HG02884 (cell line): ENCODE results near the gene ANKS1B.
A peak's percentile ranks its signal among the peaks of the same experiment; 100 is the strongest.
"Not testable (repeated sequence)": the region's sequence is repeated elsewhere in the genome, so short reads cannot be mapped to it uniquely, and the experiment has no call there.

Experiments
- ATAC-seq: cut with Tn5 transposase; IDR thresholded peaks from one replicate; pipeline ENCODE4 v1.9.1; 2021; ENCODE audit warnings: mild to moderate bottlenecking, moderate library complexity; ENCODE audit not compliant: unreplicated experiment

The ANKS1B gene

GRCh38 chr12:99389751-99390150 is 595.0 kb downstream of the ANKS1B start:
- ATAC-seq = no peak

- ATAC-seq = no peak
Observed at GRCh38 chr12:99388671-99389195, 596.0 kb downstream of the ANKS1B start.

DNA sequence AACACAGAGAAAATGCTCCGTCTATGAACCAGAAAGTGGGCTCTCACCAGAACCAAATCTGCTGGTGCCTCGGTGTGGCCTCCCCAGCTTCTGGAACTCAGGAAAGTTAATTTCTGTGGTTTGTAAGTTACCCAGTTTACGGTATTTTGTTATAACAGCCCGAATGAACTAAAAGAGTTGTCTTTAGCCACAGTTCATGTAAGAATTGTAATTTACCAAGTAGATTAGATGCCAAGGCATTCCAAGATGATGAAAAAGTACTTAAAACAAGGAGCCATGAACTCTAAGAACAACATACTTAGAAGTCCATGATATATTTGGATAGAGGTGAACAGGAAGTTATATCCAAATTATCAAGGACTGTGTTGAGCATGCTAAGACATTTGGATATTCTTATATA is 597.1 kb downstream of the ANKS1B start:
- ATAC-seq = no peak

GRCh38 chr12:99386907-99387306 is 597.8 kb downstream of the ANKS1B start:
- no peak for ATAC-seq

- ATAC-seq = no peak
Observed at GRCh38 chr12:99383258-99383657, 601.5 kb downstream of the ANKS1B start.

DNA sequence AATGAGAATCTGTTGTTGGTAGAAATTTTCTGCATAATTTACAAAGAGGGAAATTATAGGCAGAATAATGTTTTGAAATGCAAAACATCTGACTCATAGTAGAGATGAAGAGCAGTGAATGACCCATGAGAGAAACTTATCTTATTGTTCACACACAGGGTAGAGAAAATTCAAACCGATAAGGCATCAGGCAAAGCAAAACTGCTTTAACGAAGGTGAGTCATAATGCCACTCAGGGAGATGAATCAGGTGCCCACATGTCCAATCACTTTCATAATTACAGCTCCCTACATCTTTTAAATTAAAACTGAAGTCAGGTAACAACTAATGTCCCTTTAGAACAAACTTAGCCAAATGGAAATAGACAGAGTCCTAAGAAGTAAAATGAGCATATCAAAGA is 602.7 kb downstream of the ANKS1B start:
- peak; percentile 89 for ATAC-seq

DNA sequence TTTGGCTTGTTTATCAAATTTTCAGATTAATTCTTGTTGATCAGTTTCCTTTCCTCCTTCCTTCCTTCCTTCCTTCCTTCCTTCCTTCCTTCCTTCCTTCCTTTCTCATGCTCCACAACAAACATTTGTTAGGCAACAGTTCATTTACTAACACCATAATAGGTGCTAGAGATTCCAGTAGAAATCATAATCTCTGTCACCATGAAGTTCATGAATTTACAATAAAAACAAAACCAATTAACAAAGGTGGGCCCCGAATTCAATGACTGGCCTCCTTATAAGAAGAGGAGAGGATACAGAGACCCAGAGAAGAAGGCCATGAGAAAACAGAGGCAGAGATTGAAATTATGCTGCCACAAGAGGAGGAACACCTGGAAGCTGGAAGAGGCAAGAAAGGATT is 604.0 kb downstream of the ANKS1B start:
- no peak for ATAC-seq

DNA sequence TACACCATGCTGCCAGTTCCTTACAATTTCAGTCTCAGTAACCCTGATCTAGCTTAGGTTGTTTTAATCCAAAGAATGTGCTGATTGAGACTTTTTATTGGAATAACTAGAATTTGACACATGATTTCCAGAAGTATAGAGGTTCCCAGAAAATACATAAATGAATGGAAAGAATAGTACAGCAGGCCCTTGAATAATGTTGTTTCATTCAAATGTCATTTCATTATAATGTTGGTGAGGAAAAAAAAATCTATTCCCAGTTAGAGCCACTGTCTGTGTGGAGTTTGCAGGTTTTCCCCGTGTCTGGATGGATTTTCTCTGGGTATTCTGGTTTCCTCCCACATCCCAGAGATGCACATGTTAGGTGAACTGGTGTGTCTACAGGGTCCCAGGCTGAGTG is 610.7 kb downstream of the ANKS1B start:
- no peak for ATAC-seq

DNA sequence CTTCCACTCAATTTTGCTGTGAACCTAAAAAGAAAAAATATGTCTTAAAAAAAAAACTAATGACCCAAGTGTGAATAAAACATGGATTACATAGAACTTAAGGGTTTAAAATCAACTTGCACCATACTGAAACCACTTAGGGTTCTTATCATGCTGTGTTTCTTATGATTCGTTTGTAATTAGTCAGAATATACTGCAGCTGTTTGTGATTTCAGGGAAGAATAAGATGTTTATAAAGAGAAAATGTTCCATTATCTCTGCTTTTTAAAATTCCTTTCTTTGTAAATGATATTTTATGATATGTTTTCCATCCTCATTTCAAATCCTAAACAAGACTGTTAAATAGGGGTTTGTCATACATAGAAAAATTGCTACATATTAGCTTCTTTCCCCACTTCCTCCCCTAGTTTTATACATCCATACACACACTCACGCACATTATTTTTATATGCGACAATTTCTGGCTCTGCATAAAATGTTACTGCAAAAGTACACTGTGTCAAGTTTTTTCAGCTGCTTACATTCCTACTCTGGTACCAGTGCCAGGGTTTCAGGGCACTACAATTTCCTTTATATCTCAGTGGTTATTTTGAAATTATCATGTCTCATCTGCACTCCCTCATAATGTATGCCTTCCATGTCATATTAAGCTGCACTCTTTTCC is 612.3 kb downstream of the ANKS1B start:
- no peak for ATAC-seq

GRCh38 chr12:99370421-99371138 is 614.2 kb downstream of the ANKS1B start:
- ATAC-seq = no peak

DNA sequence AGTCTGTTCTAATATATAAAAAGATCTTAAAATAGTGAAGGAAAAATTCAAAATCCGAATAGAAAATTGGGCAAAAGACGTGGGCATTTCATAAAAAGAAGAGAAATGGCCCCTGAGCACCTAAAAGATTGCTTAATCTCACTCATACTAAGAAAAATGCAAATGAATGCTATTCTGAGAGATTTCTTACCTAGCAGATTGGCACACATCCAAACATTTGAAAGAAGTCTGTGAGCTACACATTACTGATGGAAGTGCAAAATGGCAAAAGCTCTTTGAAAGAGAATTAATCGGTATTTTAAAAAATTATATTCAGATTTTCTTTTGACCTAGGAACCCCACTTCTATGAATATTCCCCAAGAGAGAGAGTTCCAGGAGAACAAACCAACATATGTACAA is 617.6 kb downstream of the ANKS1B start:
- no peak for ATAC-seq

DNA sequence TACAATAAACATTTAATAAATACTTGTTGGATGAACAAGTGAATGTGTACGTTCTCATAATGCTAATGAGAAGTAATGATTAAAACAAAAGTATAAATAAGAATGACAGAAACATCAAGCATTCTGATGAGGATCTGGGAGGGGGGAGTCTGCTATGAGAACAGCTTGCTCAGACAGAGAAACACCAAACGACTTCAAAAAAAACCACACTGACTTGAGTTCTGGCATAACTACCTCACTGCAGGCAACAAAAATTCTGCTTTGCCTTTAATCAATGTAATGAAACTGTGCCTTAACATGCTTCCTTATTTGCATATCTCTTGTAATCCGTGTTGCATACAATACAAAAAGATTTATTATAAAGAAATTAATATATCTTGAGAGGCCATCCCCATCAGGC is 632.5 kb downstream of the ANKS1B start:
- no peak for ATAC-seq

DNA sequence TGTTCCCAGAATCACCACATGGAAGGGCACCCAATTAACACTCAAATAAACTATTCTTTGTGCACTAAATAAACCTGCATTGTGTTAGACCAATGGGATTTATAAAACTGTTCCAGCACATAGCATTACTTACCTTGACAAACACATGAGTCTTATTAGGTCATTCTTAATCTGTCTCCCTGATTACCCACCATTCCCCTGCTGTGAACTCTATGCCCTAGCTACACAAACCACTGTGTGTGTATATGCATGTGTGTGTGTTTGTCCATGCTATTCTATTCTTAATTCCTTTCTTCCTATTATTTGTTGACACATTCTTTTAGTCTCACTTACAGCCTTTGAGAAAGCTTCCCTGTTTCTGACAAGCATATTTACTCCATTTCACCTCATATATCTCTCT is 640.8 kb downstream of the ANKS1B start:
- no peak for ATAC-seq

GRCh38 chr12:99339663-99340062 is 645.1 kb downstream of the ANKS1B start:
- no peak for ATAC-seq

GRCh38 chr12:99334285-99335056 is 650.3 kb downstream of the ANKS1B start:
- ATAC-seq = no peak

- ATAC-seq = no peak
Observed at GRCh38 chr12:99332936-99333591, 651.7 kb downstream of the ANKS1B start.

DNA sequence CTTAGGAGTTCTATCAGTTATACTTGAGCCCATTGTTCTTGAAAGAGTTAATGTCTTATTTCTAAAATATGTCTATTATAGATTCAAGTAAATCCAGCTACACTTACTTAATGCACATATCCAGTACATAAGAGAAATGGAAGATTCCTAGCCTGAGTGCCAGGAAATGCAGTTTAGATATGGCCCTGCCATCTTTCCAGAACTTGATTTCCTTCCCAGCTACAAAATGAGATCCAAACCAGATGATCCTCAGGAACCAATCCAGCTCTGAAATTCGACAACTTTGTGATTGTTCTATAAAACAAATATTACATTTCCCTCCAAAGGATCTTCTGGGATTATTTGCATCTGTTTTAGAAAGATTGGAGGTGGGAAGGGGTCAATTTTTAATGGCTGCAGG is 654.5 kb downstream of the ANKS1B start:
- ATAC-seq = no peak

GRCh38 chr12:99321210-99321609 is 663.5 kb downstream of the ANKS1B start:
- ATAC-seq = not testable (repeated sequence)

DNA sequence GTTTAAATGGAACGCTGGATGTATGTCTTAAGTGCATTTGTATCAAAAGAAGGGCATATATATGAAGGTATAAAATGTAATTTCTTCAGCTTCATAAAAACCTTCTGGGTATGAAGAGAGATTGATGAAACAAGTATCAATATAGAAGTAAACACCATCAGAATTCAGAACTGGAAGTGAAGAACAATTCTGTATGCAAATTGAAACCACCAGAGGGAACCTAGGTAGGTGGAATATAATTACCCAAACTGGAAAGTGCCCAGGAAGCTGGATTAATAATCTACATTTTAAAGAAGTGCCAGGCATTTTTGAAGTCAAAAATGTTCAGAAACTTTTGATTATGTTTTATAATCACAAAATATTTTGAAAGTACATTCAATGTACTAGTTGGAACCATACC is 673.4 kb downstream of the ANKS1B start:
- no peak for ATAC-seq

- ATAC-seq = no peak
Observed at GRCh38 chr12:99309812-99310211, 674.9 kb downstream of the ANKS1B start.

GRCh38 chr12:99302874-99303273 is 681.9 kb downstream of the ANKS1B start:
- no peak for ATAC-seq
